ENCODE results near the gene C20orf141. TPM values are rescaled to one million over a fixed set of nuclear protein-coding genes. Genes with fewer than 3 reads are reported as not detected.

The C20orf141 gene
- total and polyA plus RNA-seq, 9 donors = 0.69 TPM; not detected in 8

DNA sequence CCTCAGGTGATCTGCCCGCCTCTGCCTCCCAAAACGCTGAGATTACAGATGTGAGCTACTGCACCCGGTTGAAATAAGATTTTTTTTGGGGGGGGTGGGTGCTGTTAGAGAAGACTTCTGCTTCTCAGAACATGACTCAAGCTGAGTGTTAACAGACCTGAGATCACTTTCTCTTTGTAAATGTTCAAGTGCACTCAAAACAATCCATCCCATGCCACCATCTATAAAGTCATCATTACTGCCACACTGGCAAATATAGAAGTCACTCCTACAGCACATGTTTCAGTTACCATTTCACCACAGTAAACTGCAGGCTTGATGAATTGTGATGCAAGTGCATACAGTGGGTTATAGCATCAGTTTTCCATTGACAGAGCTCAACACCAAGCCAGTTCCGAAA, 34.7 kb downstream of the C20orf141 start:
- no peaks in the 10 kb centered on the region for H3K4me1 ChIP-seq (ENCODE audit: insufficient read depth)
- TF ChIP-seq, protein P1, sequence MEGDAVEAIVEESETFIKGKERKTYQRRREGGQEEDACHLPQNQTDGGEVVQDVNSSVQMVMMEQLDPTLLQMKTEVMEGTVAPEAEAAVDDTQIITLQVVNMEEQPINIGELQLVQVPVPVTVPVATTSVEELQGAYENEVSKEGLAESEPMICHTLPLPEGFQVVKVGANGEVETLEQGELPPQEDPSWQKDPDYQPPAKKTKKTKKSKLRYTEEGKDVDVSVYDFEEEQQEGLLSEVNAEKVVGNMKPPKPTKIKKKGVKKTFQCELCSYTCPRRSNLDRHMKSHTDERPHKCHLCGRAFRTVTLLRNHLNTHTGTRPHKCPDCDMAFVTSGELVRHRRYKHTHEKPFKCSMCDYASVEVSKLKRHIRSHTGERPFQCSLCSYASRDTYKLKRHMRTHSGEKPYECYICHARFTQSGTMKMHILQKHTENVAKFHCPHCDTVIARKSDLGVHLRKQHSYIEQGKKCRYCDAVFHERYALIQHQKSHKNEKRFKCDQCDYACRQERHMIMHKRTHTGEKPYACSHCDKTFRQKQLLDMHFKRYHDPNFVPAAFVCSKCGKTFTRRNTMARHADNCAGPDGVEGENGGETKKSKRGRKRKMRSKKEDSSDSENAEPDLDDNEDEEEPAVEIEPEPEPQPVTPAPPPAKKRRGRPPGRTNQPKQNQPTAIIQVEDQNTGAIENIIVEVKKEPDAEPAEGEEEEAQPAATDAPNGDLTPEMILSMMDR (IDR thresholded peaks at IDR 0.05) = no peak
- no peak for TF ChIP-seq POLR2A (IDR thresholded peaks at IDR 0.05)
- no peak for TF ChIP-seq EP300 (IDR thresholded peaks at IDR 0.05)
- H3K27me3 ChIP-seq = no peaks in the 10 kb centered on the region
- H3K9me3 ChIP-seq = no peaks in the 10 kb centered on the region
- intact Hi-C loops (cut with DNase I) = loop anchor here in 1 of 4 donors (10.0 kb wide), 1 partner anchor 155 kb away; the partner anchor contains the start of gene EBF4
- H3K36me3 ChIP-seq = no peaks in the 10 kb centered on the region
- WGBS, 3 donors = 86 to 88% (median 87%) methylated on average over 4 of the region's 4 CpGs
- no peak for DNase-seq
- H3K4me3 ChIP-seq = no peak overlapping the region
- no peak overlapping the region for H3K27ac ChIP-seq

DNA sequence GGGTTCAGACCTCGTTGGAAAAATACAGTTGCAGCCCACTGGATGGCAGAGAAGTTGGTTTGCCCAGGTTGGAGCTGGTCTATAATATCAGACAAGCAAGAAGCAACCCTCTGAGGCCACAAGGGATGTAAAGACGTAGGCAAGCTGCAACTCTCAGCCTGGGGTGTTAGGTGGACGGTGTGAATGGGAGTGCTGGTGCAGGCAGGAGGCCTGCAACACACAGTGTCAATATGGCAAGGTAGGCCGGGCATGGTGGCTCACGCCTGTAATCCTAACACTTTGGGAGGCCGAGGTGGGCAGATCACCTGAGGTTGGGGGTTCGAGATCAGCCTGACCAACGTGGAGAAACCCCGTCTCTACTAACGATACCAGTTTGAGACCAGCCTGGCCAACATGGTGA, 36.3 kb downstream of the C20orf141 start:
- Histone ChIP-seq H3K4me3 (no peak overlapping the region), H3K9me3 (no peaks in the 10 kb centered on the region), H3K36me3 (no peaks in the 10 kb centered on the region), H3K27me3 (no peaks in the 10 kb centered on the region), H3K4me1 (ENCODE audit: insufficient read depth) (no peaks in the 10 kb centered on the region), H3K27ac (no peak overlapping the region)
- 93 to 94% (median 93%) methylated on average over 10 of the region's 10 CpGs for WGBS, 3 donors
- intact Hi-C loops (cut with DNase I) = loop anchor here in 2 of 4 donors (5.0 to 10.0 kb wide), 2 partner anchors 94 to 156 kb away; partner anchors contain the start of gene EBF4 (in 1 of the 2)
- DNase-seq = no peak
- TF ChIP-seq EP300 (IDR thresholded peaks at IDR 0.05) (no peak), POLR2A (IDR thresholded peaks at IDR 0.05) (no peak)
- TF ChIP-seq, protein P1 (IDR thresholded peaks at IDR 0.05) = no peak

DNA sequence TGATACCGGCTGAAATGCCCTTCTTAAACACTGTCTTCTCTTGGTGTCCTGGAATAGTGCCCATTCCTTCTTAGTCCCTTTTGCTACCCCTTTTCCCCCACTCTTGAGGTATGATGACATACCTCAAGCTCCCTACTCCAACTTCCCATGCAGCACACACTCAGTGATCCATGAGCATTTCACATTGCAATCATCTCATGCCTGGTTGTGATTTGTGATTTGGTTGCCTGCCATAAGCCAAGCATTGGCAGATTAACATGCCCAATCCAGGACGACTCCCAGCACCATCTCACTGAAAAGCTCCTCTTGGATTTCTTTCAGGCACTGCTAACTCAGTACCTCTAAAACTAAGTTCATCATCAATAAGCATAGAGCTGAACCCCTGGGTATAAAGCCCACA, 43.8 kb downstream of the C20orf141 start:
- Histone ChIP-seq H3K4me1 (ENCODE audit: insufficient read depth) (peaks cover 2% of the 10 kb centered on the region), H3K4me3 (no peak overlapping the region), H3K9me3 (no peaks in the 10 kb centered on the region), H3K27ac (no peak overlapping the region), H3K27me3 (no peaks in the 10 kb centered on the region), H3K36me3 (no peaks in the 10 kb centered on the region)
- TF ChIP-seq EP300 (IDR thresholded peaks at IDR 0.05) (no peak), POLR2A (IDR thresholded peaks at IDR 0.05) (no peak)
- TF ChIP-seq, protein P1 (IDR thresholded peaks at IDR 0.05) = no peak
- WGBS, 3 donors = 82 to 92% (median 91%) methylated on average over 2 of the region's 2 CpGs
- DNase-seq = no peak
- intact Hi-C loops (cut with DNase I) = loop anchor here in 1 of 4 donors (10.0 kb wide), 1 partner anchor 164 kb away; the partner anchor contains the start of gene EBF4

DNA sequence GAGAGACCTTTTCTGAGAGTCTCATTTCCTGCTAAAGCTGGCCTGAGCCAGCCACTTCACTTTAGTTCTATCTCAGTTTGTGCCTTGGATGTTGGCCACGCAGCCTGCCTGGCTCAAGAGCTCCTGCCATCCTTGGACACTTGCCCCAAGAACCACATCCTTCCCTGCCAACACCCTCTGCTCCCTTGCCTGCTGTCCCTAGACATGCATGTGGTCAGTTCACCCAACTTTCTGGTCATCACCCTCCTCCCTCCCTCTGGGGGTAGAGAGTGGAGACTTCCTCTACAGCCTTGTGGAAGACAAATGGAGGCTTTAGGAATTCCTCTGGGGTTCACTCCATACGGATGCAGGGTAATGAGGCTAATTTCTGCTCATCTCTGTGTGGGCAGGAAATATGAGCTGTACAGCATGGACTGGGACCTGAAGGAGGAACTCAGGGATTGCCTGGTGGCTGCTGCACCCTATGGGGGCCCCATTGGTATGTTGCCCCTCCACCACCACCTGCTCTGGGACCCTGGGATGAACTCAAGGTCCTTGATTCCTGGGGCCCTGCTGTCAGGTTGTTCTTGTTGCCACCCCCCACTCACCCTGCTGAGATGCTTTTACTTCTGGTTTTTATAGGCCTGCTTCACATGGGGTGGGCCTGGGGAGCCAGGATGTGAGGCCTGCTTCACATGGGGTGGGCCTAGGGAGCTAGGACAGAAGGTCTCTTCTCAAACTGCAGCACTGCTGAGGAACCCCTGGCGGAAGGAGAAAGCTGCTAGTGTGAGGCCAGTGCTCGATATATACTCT, 44.7 kb downstream of the C20orf141 start:
- H3K4me3 ChIP-seq = no peak overlapping the region
- H3K36me3 ChIP-seq = no peaks in the 10 kb centered on the region
- TF ChIP-seq, protein P1 (IDR thresholded peaks at IDR 0.05) = no peak
- no peak for TF ChIP-seq EP300 (IDR thresholded peaks at IDR 0.05)
- no peak for TF ChIP-seq POLR2A (IDR thresholded peaks at IDR 0.05)
- no peak for DNase-seq
- H3K9me3 ChIP-seq = no peaks in the 10 kb centered on the region
- no peaks in the 10 kb centered on the region for H3K27me3 ChIP-seq
- no peak overlapping the region for H3K27ac ChIP-seq
- WGBS, 3 donors = 89 to 90% (median 90%) methylated on average over 4 of the region's 4 CpGs
- H3K4me1 ChIP-seq (ENCODE audit: insufficient read depth) = peaks cover 2% of the 10 kb centered on the region
- intact Hi-C loops (cut with DNase I) = loop anchor here in 1 of 4 donors (10.0 kb wide), 1 partner anchor 165 kb away; the partner anchor contains the start of gene EBF4
